Adrenal gland (tissue), 5 donors: ENCODE measurements around the gene ZNF397.
"Not testable (repeated sequence)": the region's sequence is repeated elsewhere in the genome, so short reads cannot be mapped to it uniquely, and the experiment has no call there.

Experiments
- CTCF ChIP-seq, 6 experiments: fragments of 450-650 bp in 4 of 6; fragments of 200-600 bp in 2 of 6; sonication (generic) in 1 of 6; IDR thresholded peaks; 1 replicate in 5 of 6; 2 replicates in 1 of 6; pipeline versions ENCODE4 v1.5.1 to v1.8.0; 2016 to 2021; ENCODE audit warnings: antibody characterized with exemption in 6 of 6, mild to moderate bottlenecking in 2 of 6, moderate library complexity in 1 of 6
- POLR2A ChIP-seq, 2 donors: fragments of 450-650 bp; IDR thresholded peaks; one replicate each; pipeline ENCODE4 v1.6.1; 2017; ENCODE audit warnings: antibody characterized with exemption in 2 of 2, mild to moderate bottlenecking in 2 of 2, moderate library complexity in 1 of 2
- donor health status: DM: no; HTN: no; CAD: no.

DNA sequence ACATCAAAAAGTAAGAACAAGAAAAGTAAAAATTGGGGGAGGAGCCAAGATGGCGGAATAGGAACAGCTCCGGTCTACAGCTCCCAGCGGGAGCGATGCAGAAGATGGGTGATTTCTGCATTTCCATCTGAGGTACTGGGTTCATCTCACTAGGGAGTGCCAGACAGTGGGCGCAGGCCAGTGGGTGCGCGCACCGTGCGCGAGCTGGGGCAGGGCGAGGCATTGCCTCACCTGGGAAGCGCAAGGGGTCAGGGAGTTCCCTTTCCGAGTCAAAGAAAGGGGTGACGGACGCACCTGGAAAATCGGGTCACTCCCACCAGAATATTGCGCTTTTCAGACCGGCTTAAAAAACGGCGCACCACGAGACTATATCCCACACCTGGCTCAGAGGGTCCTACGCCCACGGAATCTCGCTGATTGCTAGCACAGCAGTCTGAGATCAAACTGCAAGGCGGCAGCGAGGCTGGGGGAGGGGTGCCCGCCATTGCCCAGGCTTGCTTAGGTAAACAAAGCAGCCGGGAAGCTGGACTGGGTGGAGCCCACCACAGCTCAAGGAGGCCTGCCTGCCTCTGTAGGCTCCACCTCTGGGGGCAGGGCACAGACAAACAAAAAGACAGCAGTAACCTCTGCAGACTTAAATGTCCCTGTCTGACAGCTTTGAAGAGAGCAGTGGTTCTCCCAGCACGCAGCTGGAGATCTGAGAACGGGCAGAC is 34.9 kb upstream of the ZNF397 start:
- not testable (repeated sequence) for TF ChIP-seq POLR2A, CTCF (IDR thresholded peaks at IDR 0.05)
